Measurements from ENCODE around the gene CELSR2.

The CELSR2 gene

GRCh38 chr1:109252167-109252892 is 3.0 kb downstream of the CELSR2 start:
- no peak for DNase-seq

DNA sequence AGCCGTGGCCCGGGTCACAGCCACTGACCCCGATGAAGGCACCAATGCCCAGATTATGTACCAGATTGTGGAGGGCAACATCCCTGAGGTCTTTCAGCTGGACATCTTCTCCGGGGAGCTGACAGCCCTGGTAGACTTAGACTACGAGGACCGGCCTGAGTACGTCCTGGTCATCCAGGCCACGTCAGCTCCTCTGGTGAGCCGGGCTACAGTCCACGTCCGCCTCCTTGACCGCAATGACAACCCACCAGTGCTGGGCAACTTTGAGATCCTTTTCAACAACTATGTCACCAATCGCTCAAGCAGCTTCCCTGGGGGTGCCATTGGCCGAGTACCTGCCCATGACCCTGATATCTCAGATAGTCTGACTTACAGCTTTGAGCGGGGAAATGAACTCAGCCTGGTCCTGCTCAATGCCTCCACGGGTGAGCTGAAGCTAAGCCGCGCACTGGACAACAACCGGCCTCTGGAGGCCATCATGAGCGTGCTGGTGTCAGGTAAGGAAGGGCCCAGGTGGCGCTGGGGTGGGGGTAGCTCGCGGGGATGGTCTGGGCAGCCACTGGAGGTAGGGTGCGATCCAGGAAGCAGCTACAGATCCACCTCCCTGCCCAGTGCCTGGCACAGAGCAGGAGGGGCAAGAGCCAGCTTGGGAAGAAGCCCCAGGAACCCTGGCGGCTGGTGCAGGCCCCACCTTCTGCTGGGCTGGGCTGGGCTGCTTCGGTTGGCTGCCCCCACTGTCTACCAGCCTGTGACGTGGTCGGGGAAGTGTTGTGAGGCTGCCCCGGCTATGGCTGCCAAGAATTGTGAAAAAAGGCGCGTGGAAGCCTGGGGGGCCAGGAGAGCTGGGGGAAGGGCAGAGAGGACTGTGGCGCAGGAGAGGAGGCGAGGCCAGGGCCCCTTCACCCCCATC is 3.8 kb downstream of the CELSR2 start:
- DNase-seq = no peak

GRCh38 chr1:109253803-109254620 is 4.7 kb downstream of the CELSR2 start:
- no peak for DNase-seq

GRCh38 chr1:109254621-109255096 is 5.3 kb downstream of the CELSR2 start:
- DNase-seq = no peak

GRCh38 chr1:109255097-109255651 is 5.8 kb downstream of the CELSR2 start:
- DNase-seq = no peak

- no peak for DNase-seq
Measured at GRCh38 chr1:109255678-109256077, 6.3 kb downstream of the CELSR2 start.

DNA sequence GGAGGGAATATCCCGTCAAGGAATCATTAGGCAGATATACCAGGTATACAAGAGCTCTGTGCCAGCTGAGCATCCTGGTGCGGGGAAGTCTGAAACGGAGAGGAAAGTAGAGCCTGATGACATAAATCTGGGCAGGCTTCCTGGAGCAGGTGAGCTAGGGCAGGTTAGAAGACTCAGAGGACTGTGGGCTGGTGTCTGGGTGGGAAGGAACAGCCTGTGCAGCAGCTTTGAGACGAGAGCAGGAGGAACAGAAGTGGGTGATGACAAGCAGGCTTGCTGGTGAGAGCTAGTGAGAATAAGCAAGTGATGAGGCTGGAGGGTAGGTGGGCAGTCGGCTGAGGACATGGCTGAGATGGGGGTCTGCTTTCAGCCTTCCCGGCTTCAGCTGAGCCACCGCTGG is 6.7 kb downstream of the CELSR2 start:
- no peak for DNase-seq

DNA sequence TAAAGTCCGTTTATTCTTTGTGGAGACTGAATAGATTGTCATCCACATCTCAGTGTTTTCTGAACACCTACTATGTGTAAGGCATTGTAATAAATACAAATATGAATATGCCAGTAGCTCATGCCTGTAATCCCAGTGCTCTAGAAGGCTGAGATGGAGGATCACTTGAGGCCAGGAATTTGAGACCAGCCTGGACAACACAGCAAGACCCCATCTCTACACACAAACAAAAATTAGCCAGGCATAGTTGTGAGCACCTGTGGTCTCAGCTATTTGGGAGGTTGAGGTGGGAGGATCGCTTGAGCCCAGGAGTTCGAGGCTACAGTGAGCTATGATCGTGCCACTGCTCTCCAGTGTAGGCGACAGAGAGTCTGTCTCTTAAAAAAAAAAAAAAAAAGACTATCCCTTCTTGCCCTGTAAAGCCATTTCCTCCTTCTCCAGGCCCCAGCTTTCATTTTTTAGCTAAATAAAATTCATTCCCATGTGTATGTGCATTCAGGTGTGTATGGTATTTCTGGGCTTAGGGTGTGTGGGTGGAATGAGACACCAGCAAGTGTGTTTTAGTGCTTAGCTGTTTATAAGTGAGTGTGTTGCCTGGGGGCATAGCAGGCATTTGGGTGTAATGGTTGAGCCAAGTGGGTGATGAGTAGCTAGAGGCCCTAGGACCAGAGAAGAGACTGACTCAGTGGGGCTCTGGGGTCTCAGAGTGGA is 7.8 kb downstream of the CELSR2 start:
- DNase-seq = no peak

- DNase-seq = no peak
Measured at GRCh38 chr1:109257682-109258421, 8.5 kb downstream of the CELSR2 start.

DNA sequence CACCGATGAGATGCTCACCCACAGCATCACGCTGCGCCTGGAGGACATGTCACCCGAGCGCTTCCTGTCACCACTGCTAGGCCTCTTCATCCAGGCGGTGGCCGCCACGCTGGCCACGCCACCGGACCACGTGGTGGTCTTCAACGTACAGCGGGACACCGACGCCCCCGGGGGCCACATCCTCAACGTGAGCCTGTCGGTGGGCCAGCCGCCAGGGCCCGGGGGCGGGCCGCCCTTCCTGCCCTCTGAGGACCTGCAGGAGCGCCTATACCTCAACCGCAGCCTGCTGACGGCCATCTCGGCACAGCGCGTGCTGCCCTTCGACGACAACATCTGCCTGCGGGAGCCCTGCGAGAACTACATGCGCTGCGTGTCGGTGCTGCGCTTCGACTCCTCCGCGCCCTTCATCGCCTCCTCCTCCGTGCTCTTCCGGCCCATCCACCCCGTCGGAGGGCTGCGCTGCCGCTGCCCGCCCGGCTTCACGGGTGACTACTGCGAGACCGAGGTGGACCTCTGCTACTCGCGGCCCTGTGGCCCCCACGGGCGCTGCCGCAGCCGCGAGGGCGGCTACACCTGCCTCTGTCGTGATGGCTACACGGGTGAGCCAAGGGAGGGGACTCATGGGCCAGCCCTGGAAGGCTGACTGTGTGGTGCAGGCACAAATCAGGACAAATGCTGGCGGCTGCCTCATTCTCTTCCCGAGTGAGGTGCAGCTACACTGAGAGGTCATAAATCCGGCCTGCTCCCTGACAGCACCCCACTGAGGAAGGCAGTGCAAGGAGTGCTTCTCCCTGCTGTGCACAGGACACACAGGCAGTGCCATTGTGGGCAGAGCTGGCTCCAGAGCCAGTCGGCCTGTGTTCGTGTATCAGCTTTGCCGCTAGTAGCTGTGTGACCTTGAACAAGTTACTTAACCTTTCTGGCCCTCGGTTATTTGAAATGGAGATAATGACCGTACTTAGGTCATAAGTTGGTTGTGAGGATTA is 9.4 kb downstream of the CELSR2 start:
- DNase-seq = no peak

DNA sequence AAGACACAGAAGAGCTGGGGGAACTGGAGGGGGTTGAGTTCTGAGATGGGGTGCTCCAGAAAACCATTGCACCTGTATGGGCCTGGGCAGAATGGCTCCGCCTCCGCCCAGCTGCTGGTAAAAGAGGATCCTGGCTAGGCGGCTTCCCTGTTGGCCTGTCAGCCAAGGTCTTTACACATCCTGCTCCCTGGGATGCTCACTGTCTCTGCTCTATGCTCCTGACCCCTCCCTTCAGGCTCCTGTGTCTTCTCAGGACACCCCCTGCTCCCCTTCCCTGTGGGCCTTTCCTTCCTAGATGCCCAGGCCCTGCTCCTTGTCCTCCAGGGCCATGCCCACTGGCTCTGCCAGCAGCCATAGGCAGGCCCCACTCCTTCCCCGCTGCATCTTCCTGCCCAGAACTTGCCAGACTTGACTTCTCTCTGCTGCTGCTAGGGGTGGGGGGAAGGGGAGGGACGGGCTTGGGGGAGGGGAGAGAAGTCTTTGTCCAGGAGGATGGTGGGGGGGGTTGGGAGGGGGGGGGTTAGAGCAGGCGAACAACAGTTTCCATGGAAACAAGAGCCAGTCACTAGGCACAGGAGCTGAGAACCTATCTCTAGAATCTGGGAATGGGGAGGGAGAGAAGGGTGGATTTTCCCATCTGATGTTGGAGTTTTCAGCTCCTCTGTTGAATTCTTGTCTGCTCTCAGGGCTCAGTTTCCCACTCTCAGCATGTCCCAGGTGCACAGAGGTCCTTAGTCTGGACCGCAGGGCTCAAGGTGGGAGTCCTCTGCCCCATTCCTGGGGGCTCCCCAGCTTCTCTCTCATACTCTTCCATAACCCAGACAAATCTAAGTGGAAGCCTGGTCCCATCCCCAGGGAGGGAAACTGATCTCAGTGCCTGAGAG is 10.6 kb downstream of the CELSR2 start:
- DNase-seq = no peak

DNA sequence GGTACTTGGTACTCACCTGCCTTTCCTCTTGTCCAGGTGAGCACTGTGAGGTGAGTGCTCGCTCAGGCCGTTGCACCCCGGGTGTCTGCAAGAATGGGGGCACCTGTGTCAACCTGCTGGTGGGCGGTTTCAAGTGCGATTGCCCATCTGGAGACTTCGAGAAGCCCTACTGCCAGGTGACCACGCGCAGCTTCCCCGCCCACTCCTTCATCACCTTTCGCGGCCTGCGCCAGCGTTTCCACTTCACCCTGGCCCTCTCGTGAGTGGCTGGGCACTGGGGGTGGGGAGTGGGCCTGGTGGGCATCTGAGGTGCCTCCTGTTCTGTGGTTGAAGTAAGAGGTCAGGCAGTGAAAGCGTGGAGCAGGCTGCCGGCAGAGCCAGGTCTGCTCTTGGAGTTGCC is 11.7 kb downstream of the CELSR2 start:
- DNase-seq = no peak

GRCh38 chr1:109261578-109261977 is 12.2 kb downstream of the CELSR2 start:
- DNase-seq = no peak

DNA sequence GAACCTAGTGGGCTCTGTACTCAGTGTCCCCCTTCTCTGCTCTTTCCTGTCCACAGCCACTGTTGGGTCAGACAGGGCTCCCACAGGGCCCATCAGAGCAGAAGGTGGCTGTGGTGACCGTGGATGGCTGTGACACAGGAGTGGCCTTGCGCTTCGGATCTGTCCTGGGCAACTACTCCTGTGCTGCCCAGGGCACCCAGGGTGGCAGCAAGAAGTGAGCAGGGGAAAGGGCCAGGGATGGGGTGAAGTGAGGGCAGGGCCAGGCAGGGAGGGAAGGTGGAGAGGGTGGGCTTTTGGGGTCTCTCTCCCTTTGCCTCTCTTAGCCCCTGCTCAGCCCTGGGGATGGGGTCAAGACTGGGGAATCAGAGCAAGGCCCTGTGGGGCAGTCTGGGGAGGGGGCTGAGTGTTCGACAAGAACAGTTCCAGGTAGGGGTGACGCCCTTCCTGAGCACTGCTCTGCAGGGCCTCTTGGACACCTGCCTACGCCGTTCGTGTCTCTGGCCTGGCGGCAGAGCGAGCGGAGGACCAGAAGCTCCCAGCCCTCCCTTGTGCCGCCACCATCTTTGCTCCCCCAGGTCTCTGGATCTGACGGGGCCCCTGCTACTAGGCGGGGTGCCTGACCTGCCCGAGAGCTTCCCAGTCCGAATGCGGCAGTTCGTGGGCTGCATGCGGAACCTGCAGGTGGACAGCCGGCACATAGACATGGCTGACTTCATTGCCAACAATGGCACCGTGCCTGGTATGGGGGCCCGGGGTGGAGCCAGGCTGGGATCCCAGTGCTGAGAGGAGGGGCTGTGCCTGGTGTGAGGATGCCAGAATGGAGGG is 13.1 kb downstream of the CELSR2 start:
- no peak for DNase-seq

DNA sequence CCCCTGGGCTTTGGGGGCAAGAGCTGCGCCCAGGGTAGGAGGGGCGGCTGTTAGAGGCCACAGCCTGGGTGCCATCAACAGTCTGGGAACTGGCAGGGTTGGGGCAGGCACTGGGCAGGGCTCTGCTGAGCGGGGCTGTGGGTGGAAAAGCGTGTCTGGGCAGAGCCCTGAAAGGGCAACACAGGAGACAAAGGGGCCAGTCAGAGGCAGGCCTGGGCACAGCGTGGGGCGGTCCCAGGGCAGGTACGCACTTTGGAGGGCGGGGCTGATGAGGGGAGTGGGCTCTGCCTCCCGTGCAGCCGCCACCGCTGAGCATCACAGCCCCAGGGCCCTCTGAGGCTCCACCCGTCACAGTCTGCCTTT is 13.9 kb downstream of the CELSR2 start:
- no peak for DNase-seq

DNA sequence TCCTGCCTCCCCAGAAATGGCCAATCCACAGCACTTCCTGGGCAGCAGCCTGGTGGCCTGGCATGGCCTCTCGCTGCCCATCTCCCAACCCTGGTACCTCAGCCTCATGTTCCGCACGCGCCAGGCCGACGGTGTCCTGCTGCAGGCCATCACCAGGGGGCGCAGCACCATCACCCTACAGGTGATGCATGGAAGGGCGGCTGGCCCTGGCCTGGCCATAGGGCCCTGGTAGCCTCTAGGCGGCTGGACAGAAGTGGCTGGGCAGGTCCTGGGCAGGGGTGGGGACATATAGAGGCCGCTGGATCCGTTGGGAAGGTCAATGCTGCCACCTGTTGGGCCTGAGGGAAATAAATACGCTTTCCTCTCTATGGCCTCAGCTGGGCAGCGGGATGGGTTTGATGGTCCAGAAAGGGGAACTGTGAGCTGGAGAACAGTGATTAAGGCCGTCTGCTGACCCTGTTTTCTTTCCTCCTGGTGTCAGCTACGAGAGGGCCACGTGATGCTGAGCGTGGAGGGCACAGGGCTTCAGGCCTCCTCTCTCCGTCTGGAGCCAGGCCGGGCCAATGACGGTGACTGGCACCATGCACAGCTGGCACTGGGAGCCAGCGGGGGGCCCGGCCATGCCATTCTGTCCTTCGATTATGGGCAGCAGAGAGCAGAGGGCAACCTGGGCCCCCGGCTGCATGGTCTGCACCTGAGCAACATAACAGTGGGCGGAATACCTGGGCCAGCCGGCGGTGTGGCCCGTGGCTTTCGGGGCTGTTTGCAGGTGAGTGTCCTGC is 14.4 kb downstream of the CELSR2 start:
- DNase-seq = peak; percentile 62

- DNase-seq = no peak
Measured at GRCh38 chr1:109264379-109264755, 15.0 kb downstream of the CELSR2 start.

All from central memory CD4-positive, alpha-beta T cell (primary cell).